Stimulated activated CD4-positive, alpha-beta T cell treated with anti-CD3 and anti-CD28 coated beads, Interleukin-1b, Interleukin-23, amount 100 ng/mL, for 48 hours (primary cell): ENCODE measurements around the gene KLHL41.
"Not testable (repeated sequence)": the region's sequence is repeated elsewhere in the genome, so short reads cannot be mapped to it uniquely, and the experiment has no call there.

Experiments
- DNase-seq: peaks from one replicate; pipeline ENCODE4 v3.0.0-alpha.2; 2020

The KLHL41 gene

GRCh38 chr2:169573974-169574299, 64.4 kb downstream of the KLHL41 start:
- DNase-seq = no peak

- not testable (repeated sequence) for DNase-seq
Measured at GRCh38 chr2:169574539-169574938, 65.0 kb downstream of the KLHL41 start.

- DNase-seq = not testable (repeated sequence)
Measured at GRCh38 chr2:169575264-169575663, 65.8 kb downstream of the KLHL41 start.
